Stimulated activated CD8-positive, alpha-beta memory T cell treated with anti-CD3 and anti-CD28 coated beads, Interleukin-4, amount 100 ng/mL, for 48 hours (primary cell): ENCODE data around the gene DCHS1.
A peak's percentile ranks its signal among the peaks of the same experiment; 100 is the strongest.

Experiments
- DNase-seq: peaks from one replicate; pipeline ENCODE4 v3.0.0-alpha.2; 2020

The DCHS1 gene

GRCh38 chr11:6670202-6670830, 14.7 kb upstream of the DCHS1 start:
- DNase-seq = no peak

- peak; percentile 54 for DNase-seq
Measured at GRCh38 chr11:6667733-6668374, 12.2 kb upstream of the DCHS1 start.

GRCh38 chr11:6666302-6667183, 10.9 kb upstream of the DCHS1 start:
- no peak for DNase-seq

- no peak for DNase-seq
Measured at GRCh38 chr11:6664551-6664950, 8.9 kb upstream of the DCHS1 start.

- DNase-seq = no peak
Measured at GRCh38 chr11:6663794-6664469, 8.3 kb upstream of the DCHS1 start.

- no peak for DNase-seq
Measured at GRCh38 chr11:6660712-6661111, 5.1 kb upstream of the DCHS1 start.

- no peak for DNase-seq
Measured at GRCh38 chr11:6658647-6659046, 3.0 kb upstream of the DCHS1 start.

GRCh38 chr11:6657346-6657745, 1.7 kb upstream of the DCHS1 start:
- DNase-seq = no peak

GRCh38 chr11:6656936-6657335, 1.3 kb upstream of the DCHS1 start:
- DNase-seq = no peak

- DNase-seq = no peak
Measured at GRCh38 chr11:6656584-6656915, 941 bp upstream of the DCHS1 start.

GRCh38 chr11:6655020-6655789, 404 bp downstream of the DCHS1 start:
- peak; percentile 42 for DNase-seq

GRCh38 chr11:6654281-6655019, 1.2 kb downstream of the DCHS1 start:
- no peak for DNase-seq

- DNase-seq = no peak
Measured at GRCh38 chr11:6653656-6654055, 2.0 kb downstream of the DCHS1 start.

- no peak for DNase-seq
Measured at GRCh38 chr11:6653097-6653496, 2.5 kb downstream of the DCHS1 start.

- DNase-seq = no peak
Measured at GRCh38 chr11:6652182-6652581, 3.4 kb downstream of the DCHS1 start.

- DNase-seq = peak; percentile 69
Measured at GRCh38 chr11:6650980-6651379, 4.6 kb downstream of the DCHS1 start.

- DNase-seq = no peak
Measured at GRCh38 chr11:6650104-6650503, 5.5 kb downstream of the DCHS1 start.

- no peak for DNase-seq
Measured at GRCh38 chr11:6648501-6648900, 7.1 kb downstream of the DCHS1 start.

- DNase-seq = no peak
Measured at GRCh38 chr11:6647836-6648235, 7.8 kb downstream of the DCHS1 start.

GRCh38 chr11:6646918-6647679, 8.5 kb downstream of the DCHS1 start:
- DNase-seq = peak; percentile 50

GRCh38 chr11:6646576-6646917, 9.1 kb downstream of the DCHS1 start:
- peak; percentile 36 for DNase-seq
